C4-2B (cell line): Measurements from ENCODE around the gene PHACTR1.

ENCODE experiments used
- H3K27ac ChIP-seq: fragments of 450-650 bp; 2 replicates; pipeline ENCODE4 v1.5.1; 2017
- CTCF ChIP-seq: fragments of 450-650 bp; conservative IDR thresholded peaks from 2 replicates; pipeline ENCODE4 v1.5.1; 2017; ENCODE audit warnings: mild to moderate bottlenecking
- ZFX ChIP-seq: fragments of 450-650 bp; IDR thresholded peaks from 2 replicates; pipeline ENCODE4 v1.6.1; 2017

The PHACTR1 gene

GRCh38 chr6:13302751-13303667 lies 586.4 kb downstream of the PHACTR1 start:
- no peak overlapping the region for H3K27ac ChIP-seq
- TF ChIP-seq CTCF (no peak), ZFX (peak; percentile 8; the same call in 1 of the 2 replicates)

GRCh38 chr6:13303668-13304017 lies 587.1 kb downstream of the PHACTR1 start:
- no peak for TF ChIP-seq ZFX
- no peak for TF ChIP-seq CTCF
- H3K27ac ChIP-seq, result no peak overlapping the region

- no peak overlapping the region for H3K27ac ChIP-seq
- no peak for TF ChIP-seq CTCF
- TF ChIP-seq ZFX, result no peak
Measured at GRCh38 chr6:13304101-13304500, 587.5 kb downstream of the PHACTR1 start.

- no peak overlapping the region for H3K27ac ChIP-seq
- TF ChIP-seq ZFX, result no peak
Measured at GRCh38 chr6:13304580-13305260, 588.2 kb downstream of the PHACTR1 start.

GRCh38 chr6:13305288-13305687 lies 588.7 kb downstream of the PHACTR1 start:
- TF ChIP-seq CTCF, result no peak
- no peak for TF ChIP-seq ZFX
- no peak overlapping the region for H3K27ac ChIP-seq

GRCh38 chr6:13305791-13306190 lies 589.2 kb downstream of the PHACTR1 start:
- TF ChIP-seq ZFX (no peak), CTCF (no peak)
- no peak overlapping the region for H3K27ac ChIP-seq

GRCh38 chr6:13307508-13307995 lies 591.0 kb downstream of the PHACTR1 start:
- TF ChIP-seq CTCF (no peak), ZFX (no peak)
- H3K27ac ChIP-seq, result no peak overlapping the region
